Measurements from ENCODE around the gene SLC25A25. TPM values are rescaled to one million over a fixed set of nuclear protein-coding genes. Genes with fewer than 3 reads are reported as not detected.

Gene SLC25A25
- total and polyA plus RNA-seq, 2 donors (not counting 3 experiments of a cell fraction or from before 2014, with no cell fraction given): 18.1 to 20.2 TPM

DNA sequence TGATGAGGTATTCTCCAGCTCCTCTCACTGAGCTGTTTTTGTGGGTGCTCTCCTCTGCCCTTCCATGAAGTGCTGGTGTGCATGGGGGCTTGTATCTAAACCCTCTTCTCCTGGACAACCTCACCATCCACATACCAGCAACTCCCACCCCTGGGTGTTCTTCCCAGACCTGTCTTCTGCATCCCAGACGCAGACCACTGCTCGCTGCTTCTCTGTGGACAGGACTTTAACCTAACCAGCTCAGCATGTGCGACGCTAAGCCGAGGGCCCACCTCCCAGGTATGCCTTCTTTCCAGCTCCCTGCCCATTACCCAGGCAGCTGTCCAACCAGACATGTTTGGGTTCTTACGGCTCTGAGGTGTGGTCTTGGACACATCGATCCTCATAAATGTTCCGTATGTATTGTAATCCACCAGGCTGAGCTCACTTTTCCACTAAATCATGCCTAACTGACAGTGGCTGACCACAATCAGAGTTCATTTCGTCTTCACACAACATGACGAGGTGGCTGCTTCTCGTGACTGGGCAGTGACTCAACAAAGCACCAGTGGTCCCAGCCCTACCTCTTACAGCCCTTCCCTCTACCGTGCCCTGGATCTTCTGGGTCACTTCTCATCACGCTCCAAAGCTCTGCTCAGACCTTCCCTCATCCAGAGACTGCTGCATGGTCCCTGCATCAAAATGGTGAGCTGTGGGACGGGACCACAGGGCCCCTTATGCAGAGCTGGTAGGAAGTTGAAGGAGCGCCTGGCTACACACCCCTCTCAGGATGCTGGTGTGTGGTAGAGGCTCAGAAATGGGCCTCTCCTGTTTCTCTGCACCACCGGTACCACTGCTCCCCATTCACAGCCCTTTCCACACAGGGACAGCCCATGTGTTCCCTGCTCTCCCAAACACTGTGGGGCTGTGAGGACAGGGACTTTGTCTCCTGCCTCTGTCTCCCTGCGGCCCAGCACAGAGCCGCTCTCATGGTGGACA, 69.1 kb downstream of the SLC25A25 start:
- no peaks in the 10 kb centered on the region for H3K79me2 ChIP-seq (ENCODE audit: control insufficient read depth, insufficient read depth, low read length)
- no peaks in the 10 kb centered on the region for H4K20me1 ChIP-seq (replicated peaks; ENCODE audit: control insufficient read depth, extremely low read depth, insufficient read depth, low read length)
- BruUV-seq (replicated peaks): no TSS peak
- no peaks in the 10 kb centered on the region for H3K9me1 ChIP-seq (replicated peaks; ENCODE audit: control insufficient read depth, extremely low read depth, insufficient read depth, low read length)
- H3K27me3 ChIP-seq (ENCODE audit: control insufficient read depth in 2 of 2, insufficient read depth in 2 of 2, low read length in 2 of 2): peaks cover 14 to 16% of the 10 kb centered on the region in 2 experiments
- intact Hi-C loops (cut with micrococcal nuclease) (no loop called here), dilution Hi-C loops (cut with MboI; ENCODE audit: extremely low pct_ligation_motif_present, low sequenced_read_pairs) (no loop called here)
- no peaks in the 10 kb centered on the region for H3K36me3 ChIP-seq (ENCODE audit: control insufficient read depth in 2 of 2, extremely low read depth in 1 of 2, insufficient read depth in 2 of 2, low read length in 2 of 2)
- H3K9me3 ChIP-seq (replicated peaks; ENCODE audit: control insufficient read depth, insufficient read depth, low read length): no peaks in the 10 kb centered on the region
- no peaks in the 10 kb centered on the region for H3K4me1 ChIP-seq (ENCODE audit: control insufficient read depth, extremely low read depth, insufficient read depth, low read length)
- H3K4me2 ChIP-seq (ENCODE audit: insufficient read depth, low read length): no peak overlapping the region
- ChIA-PET CTCF (interaction anchor here (0.7 to 1.5 kb wide), 3 partner anchors 9 to 1474 kb away, joined by 3 to 4 read pairs (median 3); no protein-coding TSS in a partner anchor), POLR2A (interaction anchor here (0.6 kb wide), 1 partner anchor 105 kb away, joined by 5 read pairs; no protein-coding TSS in a partner anchor)
- no peak overlapping the region for H2AFZ ChIP-seq (ENCODE audit: low read depth, low read length)
- H3K4me3 ChIP-seq (replicated peaks in 1 of 3; ENCODE audit: insufficient read depth in 1 of 3, low read depth in 1 of 3, low read length in 3 of 3): no peak overlapping the region
- TF ChIP-seq, protein P1, sequence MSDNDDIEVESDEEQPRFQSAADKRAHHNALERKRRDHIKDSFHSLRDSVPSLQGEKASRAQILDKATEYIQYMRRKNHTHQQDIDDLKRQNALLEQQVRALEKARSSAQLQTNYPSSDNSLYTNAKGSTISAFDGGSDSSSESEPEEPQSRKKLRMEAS (IDR thresholded peaks at IDR 0.05; ENCODE audit: insufficient read depth, insufficient read length): no peak
- TF ChIP-seq GATA2 (IDR thresholded peaks at IDR 0.05; ENCODE audit: insufficient read depth, insufficient read length, low read depth, low read length) (no peak), JUN (IDR thresholded peaks at IDR 0.05; ENCODE audit: borderline replicate concordance, insufficient read depth, insufficient read length, low read depth) (no peak), POLR2A (IDR thresholded peaks at IDR 0.05; ENCODE audit: low read depth, low read length) (no peak), FOS (IDR thresholded peaks at IDR 0.05; ENCODE audit: borderline replicate concordance, insufficient read depth, low read length) (no peak), MYC (IDR thresholded peaks at IDR 0.05; ENCODE audit: low read depth, low read length) (no peak), POLR2AphosphoS5 (IDR thresholded peaks at IDR 0.05; ENCODE audit: insufficient read depth, low read depth, low read length) (no peak), EZH2 (IDR thresholded peaks at IDR 0.05; ENCODE audit: borderline replicate concordance, low read depth, low read length, severe bottlenecking) (no peak), CTCF (IDR thresholded peaks at IDR 0.05; ENCODE audit: extremely low read depth in 1 of 2, insufficient read depth in 1 of 2, low read depth in 1 of 2, low read length in 2 of 2) (no peak)
- H3K27ac ChIP-seq (ENCODE audit: insufficient read depth, low read depth, low read length): no peak overlapping the region
- FAIRE-seq (no peak), DNase-seq (ENCODE audit: low read depth, low spot score) (no peak)
- no peak overlapping the region for H3K9ac ChIP-seq (replicated peaks; ENCODE audit: extremely low read depth, insufficient read depth, low read length)

All from endothelial cell of umbilical vein (primary cell).